ENCODE results near the gene RLN1.

Gene RLN1

DNA sequence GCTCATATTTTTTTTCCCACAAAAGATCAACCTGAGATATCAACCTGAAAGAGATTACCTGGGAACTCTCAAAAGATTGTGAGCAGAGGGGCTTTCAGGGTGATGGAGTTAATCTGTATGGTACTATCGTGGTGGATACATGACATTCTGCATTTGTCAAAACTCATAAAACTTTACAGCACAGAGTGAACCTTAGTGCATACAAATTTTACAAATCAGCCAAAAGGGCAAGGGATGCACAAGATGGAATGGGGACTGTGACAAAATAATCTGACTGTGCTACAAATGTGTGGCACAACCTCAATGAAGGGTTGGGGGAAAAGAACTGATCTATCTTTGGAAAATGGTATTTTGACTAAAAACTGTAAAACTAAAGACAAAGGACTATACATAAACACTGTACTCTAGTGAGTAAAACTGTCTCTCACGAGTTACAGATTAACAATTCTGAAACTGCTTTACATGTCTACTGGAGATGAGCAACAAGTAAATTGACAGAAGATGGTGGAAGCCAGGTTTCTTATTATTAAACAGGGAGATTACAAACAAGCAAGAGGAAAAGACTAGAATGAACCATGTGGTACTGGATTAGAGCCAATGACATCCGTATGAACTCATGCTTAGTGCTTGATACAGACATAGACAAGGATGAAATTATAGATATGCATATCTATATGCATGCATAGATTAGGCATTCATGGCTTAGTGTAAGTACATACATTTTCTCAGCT lies 24.8 kb upstream of the RLN1 start:
- TF ChIP-seq, protein P1, sequence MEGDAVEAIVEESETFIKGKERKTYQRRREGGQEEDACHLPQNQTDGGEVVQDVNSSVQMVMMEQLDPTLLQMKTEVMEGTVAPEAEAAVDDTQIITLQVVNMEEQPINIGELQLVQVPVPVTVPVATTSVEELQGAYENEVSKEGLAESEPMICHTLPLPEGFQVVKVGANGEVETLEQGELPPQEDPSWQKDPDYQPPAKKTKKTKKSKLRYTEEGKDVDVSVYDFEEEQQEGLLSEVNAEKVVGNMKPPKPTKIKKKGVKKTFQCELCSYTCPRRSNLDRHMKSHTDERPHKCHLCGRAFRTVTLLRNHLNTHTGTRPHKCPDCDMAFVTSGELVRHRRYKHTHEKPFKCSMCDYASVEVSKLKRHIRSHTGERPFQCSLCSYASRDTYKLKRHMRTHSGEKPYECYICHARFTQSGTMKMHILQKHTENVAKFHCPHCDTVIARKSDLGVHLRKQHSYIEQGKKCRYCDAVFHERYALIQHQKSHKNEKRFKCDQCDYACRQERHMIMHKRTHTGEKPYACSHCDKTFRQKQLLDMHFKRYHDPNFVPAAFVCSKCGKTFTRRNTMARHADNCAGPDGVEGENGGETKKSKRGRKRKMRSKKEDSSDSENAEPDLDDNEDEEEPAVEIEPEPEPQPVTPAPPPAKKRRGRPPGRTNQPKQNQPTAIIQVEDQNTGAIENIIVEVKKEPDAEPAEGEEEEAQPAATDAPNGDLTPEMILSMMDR (IDR thresholded peaks at IDR 0.05; ENCODE audit: extremely low read depth, missing control alignments) = no peak
- DNase-seq (ENCODE audit: low spot score) = peak; percentile 34

DNA sequence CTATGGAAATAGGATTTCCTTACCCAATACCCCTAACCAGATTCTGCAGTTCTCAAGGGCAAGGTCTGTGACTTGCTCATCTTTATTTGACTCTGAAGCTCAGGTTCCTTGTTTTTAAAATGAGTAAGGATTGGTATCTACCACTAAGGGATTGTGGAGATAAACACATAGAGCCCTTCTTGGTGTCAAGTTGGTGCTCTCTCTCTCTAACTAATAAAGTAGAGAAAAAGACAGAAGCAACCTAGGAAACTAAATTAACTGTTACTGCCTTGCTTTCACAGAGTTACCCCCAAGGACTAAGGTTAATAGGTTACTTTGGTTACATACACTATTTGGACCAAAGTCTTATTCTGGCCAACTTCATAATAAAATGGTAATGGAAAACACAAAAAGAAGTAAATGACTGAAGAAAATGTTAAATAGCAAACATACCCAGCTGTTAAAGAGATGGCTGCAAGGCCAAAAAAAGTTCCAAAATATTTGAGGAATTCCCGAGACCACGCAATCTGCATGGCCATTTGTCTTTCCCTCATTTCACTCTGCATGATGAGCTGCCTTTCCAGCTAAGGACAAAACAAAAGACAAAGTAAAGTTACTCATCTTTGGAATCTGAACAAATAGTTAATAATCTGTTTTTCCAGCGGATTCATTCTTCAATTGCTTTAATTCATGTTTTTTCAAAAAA lies 21.8 kb upstream of the RLN1 start:
- TF ChIP-seq, protein P1 (IDR thresholded peaks at IDR 0.05; ENCODE audit: extremely low read depth, missing control alignments) = no peak

DNA sequence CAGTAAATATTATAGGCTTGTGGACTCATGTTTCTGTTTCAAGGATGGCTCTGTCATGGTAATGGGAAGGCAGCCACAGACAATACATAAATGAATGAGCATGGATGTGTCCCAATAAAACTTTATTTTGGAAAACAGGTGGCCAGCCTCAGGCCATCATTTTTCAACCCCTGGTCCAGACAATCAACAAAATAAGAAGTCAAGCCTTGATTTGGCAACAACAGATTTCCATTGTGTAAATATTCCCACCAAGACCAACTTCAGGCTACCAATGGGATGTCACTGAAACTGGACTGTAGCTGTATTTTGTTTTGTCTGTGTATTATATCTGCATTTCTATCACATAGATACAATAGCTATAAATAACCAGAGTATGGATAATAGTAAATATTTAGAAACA lies 20.7 kb upstream of the RLN1 start:
- TF ChIP-seq, protein P1 (IDR thresholded peaks at IDR 0.05; ENCODE audit: extremely low read depth, missing control alignments) = no peak
- DNase-seq (ENCODE audit: low spot score) = no peak

More for the DNA sequence above, 21.8 kb upstream of the RLN1 start:
- no peak for DNase-seq (ENCODE audit: low spot score)

DNA sequence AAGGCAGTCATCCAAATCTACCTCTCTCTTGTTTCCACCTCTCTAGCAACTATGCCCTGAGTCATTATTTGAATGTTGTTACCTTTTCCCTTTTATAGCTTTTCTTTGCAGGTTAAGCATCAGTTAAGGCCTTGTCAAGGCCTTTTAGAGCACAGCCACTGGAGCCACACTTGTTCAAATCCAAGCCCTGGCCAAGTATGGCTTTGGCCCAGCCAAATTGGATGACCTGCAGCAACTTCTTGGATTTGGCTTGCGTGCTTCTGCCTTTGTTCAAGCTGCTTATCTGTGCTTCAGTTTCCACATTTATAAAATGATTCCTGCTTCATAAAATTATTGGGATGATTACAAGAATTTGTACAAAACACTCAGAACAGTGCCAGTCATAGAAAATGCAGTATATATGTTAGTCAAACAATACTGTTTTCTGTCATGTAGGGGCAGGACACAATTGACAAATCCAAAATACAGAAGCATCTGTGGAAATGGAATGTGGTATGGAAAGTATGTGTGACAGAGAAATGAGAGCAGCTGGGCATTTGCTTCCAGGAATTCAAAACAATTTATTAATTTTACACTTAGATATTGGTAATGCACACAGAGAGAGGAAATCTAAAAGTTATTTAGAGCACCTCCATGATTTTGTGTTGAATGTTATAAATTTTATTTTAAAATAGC lies 17.9 kb upstream of the RLN1 start:
- DNase-seq (ENCODE audit: low spot score) = no peak
- TF ChIP-seq, protein P1 (IDR thresholded peaks at IDR 0.05; ENCODE audit: extremely low read depth, missing control alignments) = no peak

DNA sequence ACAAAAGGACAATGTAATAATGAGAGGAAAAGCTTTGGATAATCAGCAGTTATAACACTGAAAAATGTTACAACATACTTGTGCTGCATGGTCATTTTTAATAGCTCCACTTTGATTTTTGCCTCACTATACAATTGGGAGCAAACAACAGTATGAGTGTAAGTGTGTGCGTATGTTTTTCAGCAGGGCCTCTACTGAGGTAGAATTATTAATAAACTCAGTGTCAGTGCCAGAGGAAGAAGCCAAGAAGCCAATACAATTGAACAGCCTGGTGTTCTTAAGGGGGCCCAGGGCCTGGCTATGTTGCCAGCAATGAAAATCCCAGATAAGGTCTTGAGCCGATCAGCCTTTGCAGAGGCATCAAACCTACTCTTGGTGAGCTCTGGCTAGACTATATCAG lies 16.1 kb upstream of the RLN1 start:
- DNase-seq (ENCODE audit: low spot score) = no peak
- TF ChIP-seq, protein P1 (IDR thresholded peaks at IDR 0.05; ENCODE audit: extremely low read depth, missing control alignments) = no peak

DNA sequence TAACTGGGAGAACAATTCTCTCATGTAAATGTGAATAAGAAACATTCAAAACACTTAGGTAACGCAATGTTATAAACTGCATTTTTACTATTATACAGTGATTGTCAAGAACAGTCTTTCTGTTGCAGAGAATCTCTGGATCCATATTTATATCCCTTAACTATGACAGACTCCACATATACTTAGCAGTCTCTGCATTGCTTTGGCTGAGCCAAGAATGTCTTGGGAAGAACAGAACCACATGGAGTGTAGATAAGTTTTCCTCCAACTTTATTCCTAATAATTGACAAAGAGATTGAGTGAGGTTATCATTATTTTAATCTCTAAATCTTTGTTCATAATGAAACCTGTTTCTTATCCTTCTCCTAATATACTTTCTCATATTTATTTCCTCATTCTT lies 15.6 kb upstream of the RLN1 start:
- TF ChIP-seq, protein P1 (IDR thresholded peaks at IDR 0.05; ENCODE audit: extremely low read depth, missing control alignments) = no peak
- DNase-seq (ENCODE audit: low spot score) = no peak

DNA sequence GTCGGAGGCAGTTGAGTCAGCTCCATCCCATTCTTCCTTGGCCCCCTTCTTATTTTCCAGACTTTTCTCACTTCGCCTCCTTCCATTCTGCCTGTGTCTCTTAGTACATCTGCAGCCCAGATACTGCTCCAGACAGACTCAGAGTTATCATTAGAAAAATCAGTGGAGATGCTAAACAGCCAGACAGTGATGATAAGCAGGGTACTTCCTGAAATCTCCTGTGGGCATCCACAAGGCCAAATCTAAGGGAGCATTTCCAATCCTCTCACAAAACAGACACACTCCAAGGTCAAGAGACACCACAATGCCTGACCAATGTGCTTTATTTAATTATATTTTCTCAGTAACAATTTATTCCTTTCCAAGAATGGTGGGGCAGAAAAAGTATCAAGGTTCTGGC lies 14.5 kb upstream of the RLN1 start:
- TF ChIP-seq, protein P1 (IDR thresholded peaks at IDR 0.05; ENCODE audit: extremely low read depth, missing control alignments) = no peak
- DNase-seq (ENCODE audit: low spot score) = no peak
